A673 (cell line): Measurements from ENCODE around the gene ZNF488.

Source experiments
- CTCF ChIP-seq: fragments of 300-800, 200-600 bp; sonication (generic); conservative IDR thresholded peaks from 2 replicates; pipeline ENCODE4 v1.5.1; 2017; ENCODE audit warnings: low read depth, mild to moderate bottlenecking, antibody characterized with exemption, low read length, moderate library complexity, mixed read lengths
- EZH2 ChIP-seq: fragments of 200-600 bp; sonication (generic); IDR thresholded peaks from 2 replicates; pipeline ENCODE4 v1.6.1; 2017; ENCODE audit warnings: borderline replicate concordance, low read depth, mild to moderate bottlenecking, mixed read lengths, antibody characterized with exemption, low read length; ENCODE audit not compliant: poor library complexity, severe bottlenecking

GRCh38 chr10:47412869-47413268, 28.8 kb upstream of the ZNF488 start:
- TF ChIP-seq CTCF (no peak), EZH2 (no peak)
